ENCODE measurements around the gene PIGK. TPM values are rescaled to one million over a fixed set of nuclear protein-coding genes. Genes with fewer than 3 reads are reported as not detected.

PIGK gene
- polyA plus RNA-seq, 1 donor (not counting 4 experiments of a cell fraction or from before 2014, with no cell fraction given), result 29.4 TPM

DNA sequence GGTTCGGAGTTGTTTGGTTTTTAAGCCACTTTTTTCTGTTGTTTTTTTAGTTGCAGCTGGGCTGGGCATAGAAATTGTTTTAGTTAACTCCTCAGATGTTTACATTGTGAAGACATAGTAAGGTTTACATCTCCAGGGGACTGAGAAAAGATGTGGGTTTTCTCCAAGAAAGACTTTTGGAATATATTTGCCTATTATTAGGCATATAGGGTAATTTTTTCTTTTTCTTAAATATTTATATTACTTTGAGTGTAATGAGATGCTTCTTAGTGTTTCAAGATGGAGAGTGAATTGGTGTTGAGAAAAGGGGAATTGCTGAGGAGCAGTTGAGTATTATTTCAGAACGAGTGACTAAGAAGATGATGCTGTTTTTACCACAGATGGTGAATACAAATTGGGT is 26.6 kb upstream of the PIGK start:
- no peaks in the 10 kb centered on the region for H3K9me1 ChIP-seq (ENCODE audit: control insufficient read depth, extremely low read depth, insufficient read depth, low read length)
- H4K20me1 ChIP-seq (ENCODE audit: control insufficient read depth, extremely low read depth, insufficient read depth, low read length), result no peaks in the 10 kb centered on the region
- H3K9me3 ChIP-seq (ENCODE audit: control insufficient read depth, low read depth, low read length), result no peaks in the 10 kb centered on the region
- H3K79me2 ChIP-seq (ENCODE audit: control insufficient read depth, insufficient read depth, low read length), result no peaks in the 10 kb centered on the region
- H3K27ac ChIP-seq (ENCODE audit: control insufficient read depth, insufficient read depth, low read length), result no peak overlapping the region
- H2AFZ ChIP-seq (ENCODE audit: control insufficient read depth, low read length), result no peak overlapping the region
- H3K4me1 ChIP-seq (ENCODE audit: control insufficient read depth, extremely low read depth, insufficient read depth, low read length), result no peaks in the 10 kb centered on the region
- DNase-seq (ENCODE audit: low read depth, low spot score), result no peak
- H3K27me3 ChIP-seq (ENCODE audit: control insufficient read depth, extremely low read depth, insufficient read depth, low read length), result no peaks in the 10 kb centered on the region
- dilution Hi-C loops (cut with MboI; ENCODE audit: extremely low pct_ligation_motif_present, low sequenced_read_pairs), result no loop called here
- H3K9ac ChIP-seq (ENCODE audit: control insufficient read depth, extremely low read depth, insufficient read depth, low read length), result no peak overlapping the region
- no peak for FAIRE-seq
- no peaks in the 10 kb centered on the region for H3K36me3 ChIP-seq (ENCODE audit: control insufficient read depth in 2 of 2, extremely low read depth in 1 of 2, insufficient read depth in 2 of 2, low read length in 2 of 2)
- H3K4me3 ChIP-seq (ENCODE audit: control insufficient read depth in 2 of 3, extremely low read depth in 1 of 3, insufficient read depth in 2 of 3, low read depth in 1 of 3, low read length in 3 of 3), result no peak overlapping the region
- TF ChIP-seq, protein P1, sequence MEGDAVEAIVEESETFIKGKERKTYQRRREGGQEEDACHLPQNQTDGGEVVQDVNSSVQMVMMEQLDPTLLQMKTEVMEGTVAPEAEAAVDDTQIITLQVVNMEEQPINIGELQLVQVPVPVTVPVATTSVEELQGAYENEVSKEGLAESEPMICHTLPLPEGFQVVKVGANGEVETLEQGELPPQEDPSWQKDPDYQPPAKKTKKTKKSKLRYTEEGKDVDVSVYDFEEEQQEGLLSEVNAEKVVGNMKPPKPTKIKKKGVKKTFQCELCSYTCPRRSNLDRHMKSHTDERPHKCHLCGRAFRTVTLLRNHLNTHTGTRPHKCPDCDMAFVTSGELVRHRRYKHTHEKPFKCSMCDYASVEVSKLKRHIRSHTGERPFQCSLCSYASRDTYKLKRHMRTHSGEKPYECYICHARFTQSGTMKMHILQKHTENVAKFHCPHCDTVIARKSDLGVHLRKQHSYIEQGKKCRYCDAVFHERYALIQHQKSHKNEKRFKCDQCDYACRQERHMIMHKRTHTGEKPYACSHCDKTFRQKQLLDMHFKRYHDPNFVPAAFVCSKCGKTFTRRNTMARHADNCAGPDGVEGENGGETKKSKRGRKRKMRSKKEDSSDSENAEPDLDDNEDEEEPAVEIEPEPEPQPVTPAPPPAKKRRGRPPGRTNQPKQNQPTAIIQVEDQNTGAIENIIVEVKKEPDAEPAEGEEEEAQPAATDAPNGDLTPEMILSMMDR (optimal IDR thresholded peaks at IDR 0.05 in 1 of 3, IDR thresholded peaks at IDR 0.05 in 1 of 3, conservative IDR thresholded peaks at IDR 0.05 in 1 of 3; ENCODE audit: extremely low read depth in 1 of 3, insufficient read depth in 2 of 3, low read length in 3 of 3), result no peak
- no peak for TF ChIP-seq EZH2 (IDR thresholded peaks at IDR 0.05; ENCODE audit: low read length)
- no peak overlapping the region for H3K4me2 ChIP-seq (ENCODE audit: control insufficient read depth, extremely low read depth, insufficient read depth, low read depth, low read length)

DNA sequence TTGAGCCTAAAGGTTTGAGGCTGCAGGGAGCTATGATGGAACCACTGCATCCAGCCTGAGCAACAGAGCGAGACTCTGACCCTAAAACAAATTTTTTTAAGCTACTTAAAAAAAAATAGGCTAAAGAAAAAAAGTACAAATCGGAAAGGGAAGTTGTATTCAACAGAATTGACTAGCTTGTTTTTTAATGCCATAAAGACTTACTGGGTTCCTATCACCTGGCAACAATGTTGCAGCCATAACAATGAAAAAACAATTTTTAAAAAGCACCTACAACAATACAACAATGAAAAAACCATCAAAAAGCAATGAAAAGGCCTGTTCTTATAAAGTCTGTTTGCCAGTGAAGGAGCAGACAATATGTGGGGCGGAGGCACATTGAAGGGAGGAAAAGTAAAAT is 20.1 kb upstream of the PIGK start:
- Histone ChIP-seq H3K36me3 (ENCODE audit: control insufficient read depth in 2 of 2, extremely low read depth in 1 of 2, insufficient read depth in 2 of 2, low read length in 2 of 2) (no peaks in the 10 kb centered on the region), H3K4me3 (ENCODE audit: control insufficient read depth in 2 of 3, extremely low read depth in 1 of 3, insufficient read depth in 2 of 3, low read depth in 1 of 3, low read length in 3 of 3) (no peak overlapping the region), H3K9ac (ENCODE audit: control insufficient read depth, extremely low read depth, insufficient read depth, low read length) (no peak overlapping the region), H3K79me2 (ENCODE audit: control insufficient read depth, insufficient read depth, low read length) (no peaks in the 10 kb centered on the region), H3K27ac (ENCODE audit: control insufficient read depth, insufficient read depth, low read length) (no peak overlapping the region), H3K9me1 (ENCODE audit: control insufficient read depth, extremely low read depth, insufficient read depth, low read length) (no peaks in the 10 kb centered on the region), H2AFZ (ENCODE audit: control insufficient read depth, low read length) (no peak overlapping the region), H3K27me3 (ENCODE audit: control insufficient read depth, extremely low read depth, insufficient read depth, low read length) (no peaks in the 10 kb centered on the region), H3K4me2 (ENCODE audit: control insufficient read depth, extremely low read depth, insufficient read depth, low read depth, low read length) (no peak overlapping the region), H3K4me1 (ENCODE audit: control insufficient read depth, extremely low read depth, insufficient read depth, low read length) (no peaks in the 10 kb centered on the region), H3K9me3 (ENCODE audit: control insufficient read depth, low read depth, low read length) (no peaks in the 10 kb centered on the region), H4K20me1 (ENCODE audit: control insufficient read depth, extremely low read depth, insufficient read depth, low read length) (no peaks in the 10 kb centered on the region)
- dilution Hi-C loops (cut with MboI; ENCODE audit: extremely low pct_ligation_motif_present, low sequenced_read_pairs), result no loop called here
- FAIRE-seq (no peak), DNase-seq (ENCODE audit: low read depth, low spot score) (no peak)
- TF ChIP-seq, protein P1 (optimal IDR thresholded peaks at IDR 0.05 in 1 of 3, IDR thresholded peaks at IDR 0.05 in 1 of 3, conservative IDR thresholded peaks at IDR 0.05 in 1 of 3; ENCODE audit: extremely low read depth in 1 of 3, insufficient read depth in 2 of 3, low read length in 3 of 3), result no peak
- TF ChIP-seq EZH2 (IDR thresholded peaks at IDR 0.05; ENCODE audit: low read length), result no peak

All from keratinocyte (primary cell).